Small intestine (tissue), 7 donors: ENCODE measurements around the gene LRRC8A. TPM values are rescaled to one million over a fixed set of nuclear protein-coding genes. Genes with fewer than 3 reads are reported as not detected.
A peak's percentile ranks its signal among the peaks of the same experiment; 100 is the strongest.
"Not testable (repeated sequence)": the region's sequence is repeated elsewhere in the genome, so short reads cannot be mapped to it uniquely, and the experiment has no call there.

Source experiments
- DNase-seq, 2 donors: peaks; one replicate each; pipeline versions ENCODE4 v3.0.0 to v3.0.0-alpha.2; 2013
- FAIRE-seq: peaks from 2 replicates; lab custom pipeline; 2012; peaks lifted over from hg19 to GRCh38; lab: Jason Lieb, UNC
- H3K27ac ChIP-seq, 3 donors: one replicate each; pipeline ENCODE4 v1.5.1; 2013; ENCODE audit warnings: low read length in 2 of 3, mild to moderate bottlenecking in 2 of 3, control low read depth in 1 of 3, inconsistent platforms in 1 of 3, low read depth in 1 of 3, moderate library complexity in 1 of 3
- H3K27me3 ChIP-seq, 3 donors: one replicate each; pipeline ENCODE4 v1.6.1; 2013; ENCODE audit warnings: low read length in 3 of 3, inconsistent platforms in 1 of 3; ENCODE audit not compliant: control insufficient read depth in 3 of 3, insufficient read depth in 3 of 3
- H3K36me3 ChIP-seq, 3 donors: one replicate each; pipeline ENCODE4 v1.6.1; 2013; ENCODE audit warnings: low read length in 3 of 3, inconsistent platforms in 1 of 3, low read depth in 1 of 3, mild to moderate bottlenecking in 1 of 3, moderate library complexity in 1 of 3; ENCODE audit not compliant: control insufficient read depth in 3 of 3, insufficient read depth in 2 of 3
- H3K4me1 ChIP-seq, 3 donors: one replicate each; pipeline ENCODE4 v1.6.1; 2013; ENCODE audit warnings: low read length in 2 of 3, inconsistent platforms in 1 of 3, low read depth in 1 of 3, mild to moderate bottlenecking in 1 of 3, moderate library complexity in 1 of 3; ENCODE audit not compliant: control insufficient read depth in 3 of 3, insufficient read depth in 2 of 3
- H3K4me3 ChIP-seq, 3 donors: one replicate each; pipeline ENCODE4 v1.5.1; 2013; ENCODE audit warnings: low read length in 3 of 3, control low read depth in 1 of 3, inconsistent platforms in 1 of 3, low read depth in 1 of 3, mild to moderate bottlenecking in 1 of 3, moderate library complexity in 1 of 3
- H3K9me3 ChIP-seq, 2 donors: one replicate each; pipeline ENCODE4 v1.6.1; 2013; ENCODE audit warnings: low read depth in 1 of 2, low read length in 1 of 2; ENCODE audit not compliant: control insufficient read depth in 2 of 2, insufficient read depth in 1 of 2
- WGBS, 3 donors: extraction: QIAGEN DNeasy Blood & Tissue Kit; methylation state at CpG; one replicate each; pipeline ENCODE4 v1.1.7; 2013; 5-methylcytosine and 5-hydroxymethylcytosine counted together
- polyA plus RNA-seq, 4 donors: library from polyadenylated mRNA; stranded (reverse) in 3 of 4; unstranded in 1 of 4; fragments of 200-250 nt in 3 of 4; fragments of 120-200 nt in 1 of 4; gene quantifications; one replicate each; pipeline versions ENCODE4 v1.2.1 to v1.2.3, GENCODE V29; 2013
- donor health status: healthy with polysubstance abuse.
- donor health status: control.
- donor health status: control.
- donor health status: Bipolar disorder and iron deficiency.
- donor health status: healthy.

Gene LRRC8A
- polyA plus RNA-seq, 4 donors, result 4.1 to 28.4 (median 11.2) TPM

- H3K4me1 ChIP-seq, result peaks cover 0 to 4% (median 0%) of the 10 kb centered on the region in 3 donors
- DNase-seq (no peak), FAIRE-seq (no peak)
- no peak overlapping the region for H3K27ac ChIP-seq
- H3K36me3 ChIP-seq, result peaks cover 0 to 46% (median 0%) of the 10 kb centered on the region in 3 donors
- H3K4me3 ChIP-seq, result no peak overlapping the region
- H3K9me3 ChIP-seq, result no peaks in the 10 kb centered on the region
- 87 to 93% (median 90%) methylated on average over 12 of the region's 12 CpGs for WGBS, 3 donors
- H3K27me3 ChIP-seq, result no peaks in the 10 kb centered on the region
Observed at GRCh38 chr9:128940946-128941755, 59.2 kb downstream of the LRRC8A start.

GRCh38 chr9:128943832-128944620, 62.1 kb downstream of the LRRC8A start:
- WGBS, 3 donors, result 88 to 91% (median 90%) methylated on average over 7 of the region's 7 CpGs
- peaks cover 0 to 41% (median 0%) of the 10 kb centered on the region in 3 donors for H3K36me3 ChIP-seq
- no peak overlapping the region for H3K27ac ChIP-seq
- DNase-seq, result no peak
- H3K9me3 ChIP-seq, result no peaks in the 10 kb centered on the region
- H3K4me3 ChIP-seq, result no peak overlapping the region
- H3K27me3 ChIP-seq, result no peaks in the 10 kb centered on the region
- FAIRE-seq, result no peak
- H3K4me1 ChIP-seq, result peaks cover 3 to 13% (median 3%) of the 10 kb centered on the region in 3 donors

DNA sequence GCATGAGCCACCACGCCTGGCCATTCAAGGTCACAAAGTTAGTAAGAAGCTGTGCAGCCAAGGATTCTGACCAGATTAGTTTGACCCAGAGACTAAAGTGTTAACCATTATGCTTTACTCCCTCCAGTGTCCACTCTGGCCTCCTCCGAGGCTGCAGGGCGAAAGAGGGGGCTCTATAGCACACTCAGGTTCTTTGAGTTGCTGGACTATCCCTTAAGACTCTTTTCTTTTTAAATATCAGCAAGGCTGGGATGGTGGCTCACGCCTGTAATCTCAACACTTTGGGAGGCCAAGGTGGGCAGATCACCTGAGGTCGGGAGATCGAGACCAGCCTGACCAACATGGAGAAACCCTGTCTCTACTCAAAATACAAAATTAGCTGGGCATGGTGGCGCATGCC, 63.0 kb downstream of the LRRC8A start:
- H3K4me1 ChIP-seq, result peaks cover 3 to 14% (median 3%) of the 10 kb centered on the region in 3 donors
- not testable (repeated sequence) for H3K9me3 ChIP-seq, H3K27me3 ChIP-seq, DNase-seq, FAIRE-seq, H3K27ac ChIP-seq, H3K4me3 ChIP-seq
- WGBS, 3 donors, result 91 to 98% (median 95%) methylated on average over 7 of the region's 7 CpGs
- peaks cover 0 to 49% (median 0%) of the 10 kb centered on the region in 3 donors for H3K36me3 ChIP-seq

GRCh38 chr9:128945798-128946501, 64.0 kb downstream of the LRRC8A start:
- no peak for FAIRE-seq
- peaks cover 0 to 55% (median 0%) of the 10 kb centered on the region in 3 donors for H3K36me3 ChIP-seq

DNA sequence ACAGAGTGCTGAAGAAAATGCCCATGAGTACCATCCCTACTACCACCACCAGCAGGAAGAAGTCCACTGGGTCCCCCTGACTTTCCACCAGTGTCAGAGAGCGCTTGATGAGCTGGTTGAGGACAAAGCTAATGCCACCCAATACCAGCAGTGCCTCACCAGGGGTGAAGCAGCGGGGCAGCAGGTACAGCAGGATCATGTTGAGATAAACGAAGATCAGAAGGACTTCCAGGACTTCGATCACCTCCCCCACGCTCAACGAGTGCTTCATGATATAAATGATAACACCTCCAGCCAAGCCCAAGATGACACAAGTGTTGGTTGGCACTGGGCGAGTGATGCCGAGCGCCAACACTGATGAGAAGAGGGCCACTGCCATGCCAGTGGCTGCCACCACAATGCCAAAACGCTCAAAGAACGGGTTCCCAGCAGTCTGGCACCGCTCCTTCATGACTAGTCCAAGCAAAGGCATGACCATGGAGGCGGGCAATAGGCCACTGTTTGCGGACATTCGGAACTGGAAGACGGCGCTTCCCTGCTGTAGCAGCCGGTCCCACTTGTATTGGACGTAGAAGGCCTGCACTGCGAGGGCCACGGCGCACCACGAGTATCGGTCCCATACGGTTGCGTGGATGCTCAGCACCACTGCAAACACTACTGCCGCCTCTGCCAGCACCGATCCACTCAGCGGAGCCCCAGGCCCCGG, 64.8 kb downstream of the LRRC8A start:
- H3K9me3 ChIP-seq, result no peaks in the 10 kb centered on the region
- 14 to 27% (median 19%) methylated on average over 28 to 30 of the region's 30 CpGs for WGBS, 3 donors

More at GRCh38 chr9:128945798-128946501, 64.0 kb downstream of the LRRC8A start:
- Histone ChIP-seq H3K4me3 (no peak overlapping the region), H3K27me3 (no peaks in the 10 kb centered on the region), H3K27ac (no peak overlapping the region), H3K4me1 (peaks cover 3 to 14% (median 3%) of the 10 kb centered on the region in 3 donors), H3K9me3 (no peaks in the 10 kb centered on the region)
- no peak for DNase-seq
- 95 to 97% (median 97%) methylated on average over 19 of the region's 19 CpGs for WGBS, 3 donors

DNA sequence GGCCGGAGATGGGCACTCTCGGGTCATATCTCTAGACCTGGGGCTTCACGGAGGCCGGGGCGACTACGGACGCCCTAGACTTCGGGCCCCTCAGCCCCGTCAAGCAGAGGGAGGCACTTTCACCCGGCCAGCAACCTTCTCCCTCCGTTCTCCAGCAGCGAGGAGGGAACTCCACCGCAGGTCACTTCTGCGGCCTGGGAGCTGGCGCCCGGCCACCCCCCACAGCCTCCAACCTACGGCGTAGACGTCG, 65.3 kb downstream of the LRRC8A start:
- H3K27ac ChIP-seq, result peak overlapping the region; percentile 67 to 79 (median 72)
- H3K4me3 ChIP-seq, result peak overlapping the region; percentile 65 to 95 (median 77)
- H3K9me3 ChIP-seq, result no peaks in the 10 kb centered on the region
- peaks cover 3 to 14% (median 3%) of the 10 kb centered on the region in 3 donors for H3K4me1 ChIP-seq
- WGBS, 3 donors, result 0% methylated on average over 13 to 20 of the region's 20 CpGs
- H3K36me3 ChIP-seq, result peaks cover 0 to 53% (median 0%) of the 10 kb centered on the region in 3 donors
- FAIRE-seq (no peak), DNase-seq (no peak)
- H3K27me3 ChIP-seq, result no peaks in the 10 kb centered on the region

More for the DNA sequence above, 64.8 kb downstream of the LRRC8A start:
- H3K27ac ChIP-seq, result peak overlapping the region; percentile 67 to 79 (median 72)
- no peaks in the 10 kb centered on the region for H3K27me3 ChIP-seq
- H3K4me1 ChIP-seq, result peaks cover 3 to 14% (median 3%) of the 10 kb centered on the region in 3 donors
- peak overlapping the region; percentile 65 to 95 (median 77) for H3K4me3 ChIP-seq
- peaks cover 0 to 50% (median 0%) of the 10 kb centered on the region in 3 donors for H3K36me3 ChIP-seq
- DNase-seq (peak in 1 of 2 donors; percentile 33), FAIRE-seq (no peak)

GRCh38 chr9:128947527-128948301, 65.8 kb downstream of the LRRC8A start, which contains the start of the genes DOLK and NUP188:
Gene DOLK, minus strand, starts transcription at chr9:128947603. Its CDS starts 300 bp downstream, at chr9:128947303.
Gene NUP188, plus strand, starts transcription at chr9:128947699. Its CDS starts 21 bp downstream, at chr9:128947720.
- peak within 1 kb of the TSS; percentile 65 to 95 (median 77) for H3K4me3 ChIP-seq
- FAIRE-seq (no peak), DNase-seq (peak; percentile 92 to 98)
- 0 to 1% (median 0%) methylated on average over 66 to 86 of the region's 86 CpGs for WGBS, 3 donors
- H3K9me3 ChIP-seq, result no peaks in the 10 kb centered on the region
- H3K27me3 ChIP-seq, result no peaks in the 10 kb centered on the region
- H3K27ac ChIP-seq, result peak within 1 kb of the TSS; percentile 88 to 92 (median 91)
- H3K36me3 ChIP-seq, result peaks cover 0 to 51% (median 2%) of the 10 kb centered on the region in 3 donors
- peaks cover 3 to 14% (median 3%) of the 10 kb centered on the region in 3 donors for H3K4me1 ChIP-seq
